GM21447 (cell line): ENCODE data around the gene OLFML2A.

Experiments used
- ATAC-seq: cut with Tn5 transposase; IDR thresholded peaks from one replicate; pipeline ENCODE4 v1.9.1; 2021; ENCODE audit not compliant: unreplicated experiment

OLFML2A gene

DNA sequence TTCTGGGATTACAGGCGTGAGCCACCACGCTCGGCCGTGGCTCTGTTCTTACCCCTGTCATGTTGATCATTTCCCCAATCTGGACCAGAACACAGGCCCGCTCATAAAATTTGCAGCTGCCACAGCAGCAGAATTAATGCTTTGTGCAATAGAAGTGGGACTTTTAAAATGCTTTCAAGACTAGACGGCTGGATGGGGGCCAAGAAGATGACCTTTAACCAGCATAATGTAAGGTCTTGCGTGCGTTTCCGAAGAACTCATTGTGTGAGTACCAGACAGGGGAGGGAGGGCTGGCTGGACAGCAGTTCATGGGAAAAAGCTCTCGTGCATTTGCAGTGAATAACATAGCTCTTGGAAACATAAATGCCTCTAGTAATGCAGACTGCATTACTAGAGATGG, 72.9 kb downstream of the OLFML2A start:
- no peak for ATAC-seq

DNA sequence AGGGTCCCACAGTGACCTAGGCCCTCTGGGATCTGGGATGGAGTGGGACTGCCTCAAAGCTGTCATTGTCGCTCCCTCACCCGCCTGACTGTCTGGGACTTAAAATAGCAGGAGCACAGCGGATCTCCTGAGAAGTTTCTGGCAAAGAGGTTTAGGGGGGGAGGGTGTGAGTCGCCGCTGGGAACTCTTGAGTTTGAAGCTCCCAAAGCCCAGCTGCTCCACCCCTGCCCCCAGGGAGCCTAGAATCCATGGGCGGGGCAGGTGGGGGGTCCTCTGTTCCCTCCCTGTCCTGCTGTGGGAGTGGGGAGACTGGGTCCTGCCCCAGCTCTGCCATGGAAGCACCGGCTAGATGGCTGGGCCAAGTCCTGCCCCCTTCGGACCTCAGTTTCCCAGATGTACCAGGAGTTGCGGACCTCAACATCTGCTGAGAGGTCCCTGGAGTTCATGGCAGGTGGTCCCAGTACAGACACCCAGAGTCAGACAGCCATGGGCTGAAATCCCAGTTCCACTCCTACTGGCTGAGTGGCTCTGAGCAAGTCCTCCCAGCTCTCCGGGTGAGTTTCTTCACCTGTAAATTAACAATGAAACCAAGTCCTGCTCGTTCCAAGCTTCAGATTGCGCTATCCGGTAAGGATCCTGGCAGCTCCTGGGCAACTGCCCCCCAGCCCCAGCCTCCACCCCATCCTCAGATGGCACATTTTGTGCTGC, 75.3 kb downstream of the OLFML2A start:
- no peak for ATAC-seq

GRCh38 chr9:124852829-124853531, 76.0 kb downstream of the OLFML2A start, which contains the start of gene WDR38:
Gene WDR38 (plus strand): TSS chr9:124853460. CDS start chr9:124853532, 72 bp downstream.
- peak; percentile 62 for ATAC-seq

GRCh38 chr9:124853605-124854143, 76.7 kb downstream of the OLFML2A start:
- no peak for ATAC-seq

GRCh38 chr9:124854161-124854560, 77.2 kb downstream of the OLFML2A start:
- no peak for ATAC-seq

DNA sequence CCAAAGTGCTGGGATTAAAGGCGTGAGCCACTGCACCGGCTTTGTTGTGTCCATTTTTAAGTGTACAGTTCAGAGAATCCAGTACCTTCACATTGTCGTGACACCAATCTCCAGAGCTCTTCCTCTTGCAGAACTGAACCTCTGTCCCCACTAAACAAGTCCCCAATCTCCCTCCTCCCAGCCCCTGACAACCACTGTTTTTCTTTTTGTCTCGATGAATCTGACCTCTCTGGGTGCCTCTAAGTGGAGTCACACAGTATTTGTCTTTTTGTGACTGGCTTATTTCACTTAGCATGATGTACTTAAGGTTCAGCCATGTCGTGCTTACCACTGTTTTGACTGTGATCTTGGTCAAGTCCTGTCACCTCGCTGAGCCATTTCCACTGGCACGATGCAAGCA, 77.9 kb downstream of the OLFML2A start:
- ATAC-seq, result no peak

DNA sequence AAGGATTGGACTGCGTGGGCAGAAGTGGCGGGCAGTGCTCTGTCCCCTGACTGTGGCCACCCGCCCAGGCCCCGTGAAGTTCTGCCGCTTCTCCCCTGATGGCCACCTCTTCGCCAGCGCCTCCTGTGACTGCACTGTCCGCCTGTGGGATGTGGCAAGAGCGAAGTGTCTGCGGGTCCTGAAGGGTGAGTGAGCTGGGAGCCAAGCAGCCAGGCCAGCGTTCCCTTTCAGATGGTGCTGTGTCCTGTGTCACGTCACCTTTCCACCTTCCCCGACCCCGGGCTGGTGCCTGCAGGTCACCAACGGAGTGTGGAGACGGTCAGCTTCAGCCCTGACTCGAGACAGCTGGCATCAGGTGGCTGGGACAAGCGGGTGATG, 78.6 kb downstream of the OLFML2A start:
- no peak for ATAC-seq

DNA sequence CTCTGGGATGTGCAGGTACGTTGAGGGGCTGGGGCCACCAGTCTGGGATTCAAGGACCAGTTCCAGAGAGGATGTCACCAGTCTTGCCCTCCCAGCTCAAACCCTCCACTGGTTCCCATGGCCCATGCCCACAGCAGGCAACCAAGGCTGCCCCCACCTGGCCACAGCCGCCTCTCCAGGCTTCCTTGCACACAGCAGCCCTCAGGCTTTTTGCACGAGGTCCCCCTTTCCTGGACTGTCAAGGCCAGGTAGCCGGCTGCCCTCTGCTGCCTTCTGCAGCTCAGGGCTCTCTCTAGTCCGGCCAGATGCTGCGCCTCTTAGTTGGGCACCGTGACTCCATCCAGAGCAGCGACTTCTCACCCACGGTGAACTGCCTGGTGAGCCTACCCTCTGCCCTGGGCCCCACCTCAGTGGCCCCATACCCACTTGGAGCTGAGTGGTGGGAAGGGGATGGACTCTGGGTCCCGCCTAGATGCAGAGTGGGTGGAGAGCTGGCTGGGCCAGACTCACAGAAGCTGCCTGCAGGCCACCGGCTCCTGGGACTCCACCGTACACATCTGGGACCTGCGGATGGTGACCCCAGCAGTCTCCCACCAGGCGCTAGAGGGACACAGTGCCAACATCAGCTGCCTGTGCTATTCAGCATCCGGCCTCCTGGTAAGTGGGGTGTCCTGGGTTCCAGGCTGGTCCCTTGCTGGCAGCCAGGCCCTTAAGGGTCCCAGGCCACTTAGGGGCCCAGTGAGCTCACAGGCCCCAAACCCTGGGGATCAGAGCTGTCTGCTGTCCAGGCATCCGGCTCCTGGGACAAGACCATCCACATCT, 79.2 kb downstream of the OLFML2A start:
- ATAC-seq, result no peak

- ATAC-seq, result no peak
Measured at GRCh38 chr9:124857533-124858162, 80.7 kb downstream of the OLFML2A start.

DNA sequence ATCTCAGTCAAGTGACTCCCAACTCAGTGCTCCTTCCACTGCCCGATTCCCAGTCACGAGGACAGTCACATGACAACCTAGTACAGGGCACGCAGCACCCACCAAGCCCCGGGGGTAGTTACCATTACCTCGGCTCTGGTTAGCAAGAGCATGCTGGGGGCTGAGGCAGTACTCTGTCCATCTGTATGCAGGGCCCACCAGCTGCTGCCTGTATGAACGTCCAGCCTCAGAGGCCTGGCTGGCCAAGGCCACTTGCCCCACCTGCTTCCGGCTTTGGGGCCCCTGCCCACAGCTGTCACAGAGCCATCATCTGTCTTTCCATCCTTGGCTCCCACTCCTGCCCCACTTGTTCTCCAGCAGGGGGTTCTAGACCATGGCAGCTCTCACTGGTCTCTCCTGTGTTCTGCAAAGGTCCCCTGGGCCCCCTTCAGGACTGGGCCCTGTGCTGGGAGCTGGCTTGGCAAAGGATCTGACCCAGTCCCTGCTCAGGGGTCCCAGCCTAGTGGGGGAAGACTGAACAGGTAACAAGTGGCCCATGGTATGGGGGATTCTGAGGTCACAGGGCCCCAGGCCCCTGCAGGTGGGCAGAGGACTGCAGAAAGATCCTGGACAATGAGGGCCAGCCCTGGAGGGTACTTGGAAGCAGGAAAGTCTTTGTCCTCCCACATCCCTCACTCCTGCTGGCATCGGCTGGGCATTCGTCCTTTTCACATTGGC, 81.6 kb downstream of the OLFML2A start:
- no peak for ATAC-seq

DNA sequence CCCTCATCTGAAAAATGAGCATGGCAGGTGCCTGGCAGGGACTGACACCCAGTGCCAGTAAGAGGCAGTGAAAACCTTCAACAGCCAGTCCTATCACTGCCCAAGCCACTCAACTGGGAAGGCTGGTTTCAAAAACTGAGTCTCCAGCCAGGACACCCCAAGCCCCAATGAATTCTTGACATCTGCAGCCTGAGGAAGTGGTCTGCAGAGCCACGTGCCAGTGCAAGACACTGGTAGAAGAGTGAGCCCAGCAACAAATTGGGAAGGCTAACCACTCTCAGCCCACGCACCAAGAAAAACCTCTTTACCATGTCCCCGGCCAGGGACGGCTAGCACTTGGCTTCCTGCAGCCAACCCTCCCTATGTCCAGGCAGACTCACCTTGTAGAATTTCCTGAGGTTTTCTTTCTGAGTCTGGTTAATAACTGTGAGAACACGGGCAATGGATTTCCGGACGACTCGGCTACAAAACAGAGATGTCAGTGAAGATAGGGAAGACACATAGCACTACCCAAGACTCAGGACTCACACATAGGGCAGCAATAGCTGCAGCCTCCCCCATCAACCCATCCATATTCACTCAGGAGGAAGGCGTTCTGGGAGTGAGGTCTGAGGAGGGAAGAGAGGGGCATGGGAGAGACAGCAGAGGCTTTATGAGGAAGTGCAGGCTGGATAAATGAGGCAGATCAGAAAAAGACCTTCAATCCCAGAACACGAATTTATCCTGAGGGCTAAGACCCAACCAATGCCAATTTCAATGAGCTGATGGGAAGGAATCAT, 83.1 kb downstream of the OLFML2A start:
- ATAC-seq, result no peak

GRCh38 chr9:124860582-124861341, 83.8 kb downstream of the OLFML2A start:
- ATAC-seq, result no peak

GRCh38 chr9:124861342-124862229, 84.7 kb downstream of the OLFML2A start, which contains the start of the genes ARPC5L and RPL35:
Gene ARPC5L (plus strand): TSS chr9:124862130. CDS start chr9:124869291, 7,161 bp downstream.
Gene RPL35 (minus strand): TSS chr9:124861957. CDS start chr9:124861912, 45 bp downstream.
- ATAC-seq, result peak; percentile 79

GRCh38 chr9:124863371-124863871, 86.5 kb downstream of the OLFML2A start:
- ATAC-seq, result no peak
